SK-N-SH (cell line): ENCODE measurements around the gene WDFY2. TPM values are rescaled to one million over a fixed set of nuclear protein-coding genes. Genes with fewer than 3 reads are reported as not detected.

Source experiments
- CTCF ChIA-PET: fragments of 300-600, 350-600 bp; formaldehyde crosslinking; extraction: SDS; loops from one replicate; lab custom pipeline; 2021; lab: Yijun Ruan, JAX
- POLR2A ChIA-PET: fragments of 350-600 bp; sonication (Branson Sonifier 250); formaldehyde crosslinking; extraction: SDS; loops from one replicate; lab custom pipeline; 2020; ENCODE audit warnings: antibody characterized with exemption, inconsistent platforms; lab: Yijun Ruan, JAX
- DNase-seq: peaks from one replicate; pipeline ENCODE4 v3.0.0; 2012
- H2AFZ ChIP-seq: fragments of 200-600 bp; sonication (generic); 2 replicates; pipeline ENCODE4 v1.8.1; 2016; ENCODE audit warnings: antibody characterized with exemption, mild to moderate bottlenecking, low read depth
- H3F3A ChIP-seq: fragments of 200-600 bp; sonication (generic); replicated peaks from 2 replicates; pipeline ENCODE3; 2016; ENCODE audit warnings: antibody characterized with exemption, mild to moderate bottlenecking; ENCODE audit not compliant: insufficient read depth
- H3K27ac ChIP-seq, 2 experiments: fragments of 200-500 bp in 1 of 2; fragments of 200-600 bp in 1 of 2; sonication (Bioruptor generic) in 1 of 2; sonication (generic), shearing (Covaris generic) in 1 of 2; 2 replicates each; pipeline versions ENCODE4 v1.5.1 to v1.6.1; 2014 to 2016; ENCODE audit warnings: low read depth in 2 of 2, inconsistent platforms in 1 of 2, low read length in 1 of 2, mild to moderate bottlenecking in 1 of 2, mixed read lengths in 1 of 2
- H3K27me3 ChIP-seq: fragments of 200-600 bp; sonication (generic), shearing (Covaris generic); 2 replicates; pipeline ENCODE4 v1.6.1; 2016; ENCODE audit warnings: mixed run types; ENCODE audit not compliant: insufficient read depth
- H3K36me3 ChIP-seq, 2 experiments: fragments of 200-500 bp in 1 of 2; fragments of 200-600 bp in 1 of 2; sonication (Bioruptor generic) in 1 of 2; sonication (generic) in 1 of 2; replicated peaks in 1 of 2; 2 replicates each; pipeline versions ENCODE3 to v1.5.1; 2014 to 2016; ENCODE audit warnings: low read length in 1 of 2, mild to moderate bottlenecking in 1 of 2; ENCODE audit not compliant: insufficient read depth in 2 of 2, control insufficient read depth in 1 of 2
- H3K4me1 ChIP-seq, 2 experiments: fragments of 200-500 bp in 1 of 2; fragments of 200-600 bp in 1 of 2; sonication (Bioruptor generic) in 1 of 2; sonication (generic), shearing (Covaris generic) in 1 of 2; 2 replicates each; pipeline versions ENCODE4 v1.5.1 to v1.6.1; 2014 to 2016; ENCODE audit warnings: low read depth in 1 of 2, low read length in 1 of 2, mixed run types in 1 of 2; ENCODE audit not compliant: insufficient read depth in 2 of 2, control insufficient read depth in 1 of 2
- H3K4me2 ChIP-seq: fragments of 200-600 bp; sonication (generic), shearing (Covaris generic); 2 replicates; pipeline ENCODE4 v1.6.1; 2017; ENCODE audit warnings: mixed run types
- H3K4me3 ChIP-seq, 2 experiments: fragments of 200-500 bp in 1 of 2; fragments of 200-600 bp in 1 of 2; sonication (Bioruptor generic) in 1 of 2; sonication (generic), shearing (Covaris generic) in 1 of 2; 2 replicates each; pipeline versions ENCODE4 v1.5.1 to v1.8.1; 2014 to 2016; ENCODE audit warnings: low read depth in 2 of 2, inconsistent platforms in 1 of 2, low read length in 1 of 2, mild to moderate bottlenecking in 1 of 2, mixed read lengths in 1 of 2, moderate library complexity in 1 of 2
- H3K79me2 ChIP-seq: fragments of 200-600 bp; sonication (generic); 2 replicates; pipeline ENCODE4 v1.8.1; 2017; ENCODE audit warnings: mild to moderate bottlenecking; ENCODE audit not compliant: insufficient read depth
- H3K9ac ChIP-seq: fragments of 200-600 bp; sonication (generic); 2 replicates; pipeline ENCODE4 v1.6.1; 2017; ENCODE audit warnings: mixed run types
- H3K9me2 ChIP-seq: fragments of 200-600 bp; sonication (generic); 2 replicates; pipeline ENCODE4 v1.6.1; 2017; ENCODE audit warnings: mixed run types
- H3K9me3 ChIP-seq: fragments of 200-600 bp; sonication (generic); 2 replicates; pipeline ENCODE4 v1.6.1; 2017; ENCODE audit warnings: mixed run types, mild to moderate bottlenecking, moderate library complexity
- H4K20me1 ChIP-seq: fragments of 200-600 bp; sonication (generic); 2 replicates; pipeline ENCODE4 v1.6.1; 2017; ENCODE audit warnings: mild to moderate bottlenecking, mixed run types; ENCODE audit not compliant: insufficient read depth
- ELF1 ChIP-seq: IDR thresholded peaks from 2 replicates; pipeline ENCODE4 v1.4.0; 2012
- GABPA ChIP-seq: IDR thresholded peaks from 2 replicates; pipeline ENCODE4 v1.4.0; 2012; ENCODE audit warnings: low read depth, mild to moderate bottlenecking
- GATA2 ChIP-seq: sonication (generic); formaldehyde crosslinking; IDR thresholded peaks from 2 replicates; pipeline ENCODE4 v1.5.0; 2020; ENCODE audit warnings: mild to moderate bottlenecking, missing genetic modification reagents
- MAX ChIP-seq: IDR thresholded peaks from 2 replicates; pipeline ENCODE4 v1.4.0; 2012; ENCODE audit warnings: low read depth
- MXI1 ChIP-seq: IDR thresholded peaks from 2 replicates; pipeline ENCODE4 v1.6.1; 2012; ENCODE audit warnings: mild to moderate bottlenecking, low read depth, low read length, improper control_type of control experiment
- NFIC ChIP-seq: IDR thresholded peaks from 2 replicates; pipeline ENCODE4 v1.4.0; 2012; ENCODE audit warnings: borderline replicate concordance
- NRF1 ChIP-seq: IDR thresholded peaks from 2 replicates; pipeline ENCODE4 v1.6.1; 2012; ENCODE audit warnings: low read depth, mild to moderate bottlenecking, low read length
- RCOR1 ChIP-seq: fragments of 150-350 bp; IDR thresholded peaks from 2 replicates; pipeline ENCODE4 v1.6.1; 2017; ENCODE audit warnings: antibody characterized with exemption, low read length
- REST ChIP-seq: IDR thresholded peaks from 2 replicates; pipeline ENCODE4 v1.6.1; 2012; ENCODE audit warnings: mild to moderate bottlenecking, low read depth, low read length, moderate library complexity
- RFX5 ChIP-seq: IDR thresholded peaks from 2 replicates; pipeline ENCODE4 v1.6.1; 2012; ENCODE audit warnings: mild to moderate bottlenecking, improper control_type of control experiment, low read length
- RXRA ChIP-seq: IDR thresholded peaks from 2 replicates; pipeline ENCODE4 v1.4.0; 2012; ENCODE audit warnings: low read depth, mild to moderate bottlenecking, borderline replicate concordance
- SIN3A ChIP-seq: IDR thresholded peaks from 2 replicates; pipeline ENCODE4 v1.6.1; 2012; ENCODE audit warnings: low read depth, mild to moderate bottlenecking, low read length, moderate library complexity, borderline replicate concordance
- SMC3 ChIP-seq: IDR thresholded peaks from 2 replicates; pipeline ENCODE4 v1.6.1; 2012; ENCODE audit warnings: low read depth, low read length, improper control_type of control experiment
- TAF1 ChIP-seq: IDR thresholded peaks from 2 replicates; pipeline ENCODE4 v1.6.1; 2012; ENCODE audit warnings: low read depth, mild to moderate bottlenecking, low read length, moderate library complexity, borderline replicate concordance
- TCF12 ChIP-seq: IDR thresholded peaks from 2 replicates; pipeline ENCODE4 v1.4.0; 2012
- TEAD4 ChIP-seq: IDR thresholded peaks from 2 replicates; pipeline ENCODE4 v1.4.0; 2012; ENCODE audit warnings: mild to moderate bottlenecking, borderline replicate concordance; ENCODE audit not compliant: insufficient read depth
- YY1 ChIP-seq: IDR thresholded peaks from 2 replicates; pipeline ENCODE4 v1.4.0; 2012; ENCODE audit warnings: low read depth, mild to moderate bottlenecking
- WGBS: methylation state at CpG from one replicate; pipeline ENCODE4 v1.1.6; 2017; ENCODE audit warnings: low lambda C conversion rate; 5-methylcytosine and 5-hydroxymethylcytosine counted together
- polyA plus RNA-seq, 3 experiments: library from polyadenylated mRNA; depleted of rRNA; stranded (reverse); fragments of >200 nt; gene quantifications; 2 replicates each; pipeline ENCODE4 v1.2.3, GENCODE V29; 2012
- TF ChIP-seq, protein P1 (sequence below): fragments of 200-600 bp; sonication (generic); IDR thresholded peaks from 2 replicates; pipeline ENCODE4 v1.6.1; 2017; ENCODE audit warnings: antibody characterized with exemption, mild to moderate bottlenecking, moderate library complexity

The WDFY2 gene
- polyA plus RNA-seq, 1 of the 3 experiments (the other 2 are of a cell fraction), result 4.1 TPM

GRCh38 chr13:51756651-51757050, 172.4 kb downstream of the WDFY2 start:
- peaks cover 52 to 63% of the 10 kb centered on the region in 2 experiments for H3K36me3 ChIP-seq
- POLR2A ChIA-PET, result interaction anchor here (0.6 to 1.5 kb wide), 2 partner anchors 59 to 304 kb away, joined by 6 read pairs; partner anchors contain the start of gene INTS6
- H3K9me3 ChIP-seq, result no peaks in the 10 kb centered on the region
- H3F3A ChIP-seq, result no peaks in the 10 kb centered on the region
- no peak overlapping the region for H2AFZ ChIP-seq
- H3K4me1 ChIP-seq, result no peaks in the 10 kb centered on the region
- no peaks in the 10 kb centered on the region for H3K79me2 ChIP-seq
- no peak overlapping the region for H3K27ac ChIP-seq
- CTCF ChIA-PET, result interaction anchor here (0.8 kb wide), 1 partner anchor 11 kb away, joined by 4 read pairs; no protein-coding TSS in a partner anchor
- 87% methylated on average over 2 of the region's 2 CpGs for WGBS
- no peak for DNase-seq
- no peaks in the 10 kb centered on the region for H4K20me1 ChIP-seq
- no peaks in the 10 kb centered on the region for H3K27me3 ChIP-seq
- TF ChIP-seq TEAD4, result no peak
- no peak for TF ChIP-seq GABPA
- no peak for TF ChIP-seq SIN3A
- no peak for TF ChIP-seq NRF1
- TF ChIP-seq TAF1, result no peak
- TF ChIP-seq GATA2 (CRISPR knock-in tag), result no peak
- no peak for TF ChIP-seq REST
- TF ChIP-seq SMC3, result no peak
- TF ChIP-seq RCOR1, result no peak
- no peak for TF ChIP-seq MXI1
- TF ChIP-seq RFX5, result no peak
- TF ChIP-seq, all 33 proteins: peak for 0
- H3K9ac ChIP-seq, result no peak overlapping the region
- H3K4me2 ChIP-seq, result no peak overlapping the region
- no peaks in the 10 kb centered on the region for H3K9me2 ChIP-seq
- no peak overlapping the region for H3K4me3 ChIP-seq

DNA sequence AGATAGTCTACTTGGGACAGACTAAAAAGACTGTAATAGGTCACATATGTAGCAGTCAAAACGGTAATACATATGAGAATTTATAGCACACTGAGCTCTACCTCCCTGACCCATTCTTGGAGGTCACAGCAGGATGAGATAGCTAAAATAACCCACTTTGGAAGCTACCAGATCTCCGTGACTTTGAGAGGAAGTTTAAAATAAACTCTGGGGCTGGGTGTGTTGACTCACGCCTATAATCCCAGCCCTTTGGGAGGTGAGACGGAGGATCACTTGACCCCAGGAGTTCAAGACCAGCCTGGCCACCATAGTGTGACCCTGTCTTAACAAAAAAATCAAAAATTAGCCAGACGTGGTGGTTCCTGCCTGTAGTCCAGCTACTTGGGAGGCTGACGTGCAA, 174.4 kb downstream of the WDFY2 start:
- Histone ChIP-seq H3K4me1 (no peaks in the 10 kb centered on the region), H3K36me3 (peaks cover 43 to 51% of the 10 kb centered on the region in 2 experiments), H3K9me3 (no peaks in the 10 kb centered on the region), H3K9ac (no peak overlapping the region), H4K20me1 (no peaks in the 10 kb centered on the region), H3K4me2 (no peak overlapping the region), H3K79me2 (no peaks in the 10 kb centered on the region), H3K27me3 (no peaks in the 10 kb centered on the region), H3F3A (peaks cover 3% of the 10 kb centered on the region), H3K4me3 (no peak overlapping the region), H2AFZ (no peak overlapping the region), H3K27ac (no peak overlapping the region), H3K9me2 (no peaks in the 10 kb centered on the region)
- ChIA-PET POLR2A (no interaction called here), CTCF (interaction anchor here (1.0 to 2.3 kb wide), 5 partner anchors 9 to 57 kb away, joined by 3 to 8 read pairs (median 4); no protein-coding TSS in a partner anchor)
- WGBS, result 99% methylated on average over 6 of the region's 6 CpGs
- TF ChIP-seq NFIC (no peak), MXI1 (no peak), GATA2 (CRISPR knock-in tag) (no peak), ELF1 (no peak), MAX (no peak), YY1 (no peak), TCF12 (no peak), TEAD4 (no peak), RXRA (no peak), SIN3A (no peak)
- TF ChIP-seq, protein P1, sequence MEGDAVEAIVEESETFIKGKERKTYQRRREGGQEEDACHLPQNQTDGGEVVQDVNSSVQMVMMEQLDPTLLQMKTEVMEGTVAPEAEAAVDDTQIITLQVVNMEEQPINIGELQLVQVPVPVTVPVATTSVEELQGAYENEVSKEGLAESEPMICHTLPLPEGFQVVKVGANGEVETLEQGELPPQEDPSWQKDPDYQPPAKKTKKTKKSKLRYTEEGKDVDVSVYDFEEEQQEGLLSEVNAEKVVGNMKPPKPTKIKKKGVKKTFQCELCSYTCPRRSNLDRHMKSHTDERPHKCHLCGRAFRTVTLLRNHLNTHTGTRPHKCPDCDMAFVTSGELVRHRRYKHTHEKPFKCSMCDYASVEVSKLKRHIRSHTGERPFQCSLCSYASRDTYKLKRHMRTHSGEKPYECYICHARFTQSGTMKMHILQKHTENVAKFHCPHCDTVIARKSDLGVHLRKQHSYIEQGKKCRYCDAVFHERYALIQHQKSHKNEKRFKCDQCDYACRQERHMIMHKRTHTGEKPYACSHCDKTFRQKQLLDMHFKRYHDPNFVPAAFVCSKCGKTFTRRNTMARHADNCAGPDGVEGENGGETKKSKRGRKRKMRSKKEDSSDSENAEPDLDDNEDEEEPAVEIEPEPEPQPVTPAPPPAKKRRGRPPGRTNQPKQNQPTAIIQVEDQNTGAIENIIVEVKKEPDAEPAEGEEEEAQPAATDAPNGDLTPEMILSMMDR, result no peak
- DNase-seq, result no peak
